Measurements from ENCODE around the gene LGI2.

GRCh38 chr4:24991015-24991414 lies 39.7 kb downstream of the LGI2 start:
- TF ChIP-seq CTCF (IDR thresholded peaks at IDR 0.05; ENCODE audit: low read depth, low read length), result no peak
- TF ChIP-seq POLR2A (IDR thresholded peaks at IDR 0.05; ENCODE audit: extremely low read depth, insufficient read length), result no peak
- no peak for TF ChIP-seq MAX (IDR thresholded peaks at IDR 0.05; ENCODE audit: low read depth, low read length)
